Endothelial cell of umbilical vein (primary cell): ENCODE data around the gene VSX1.

ENCODE experiments used
- CTCF ChIP-seq, 2 donors: IDR thresholded peaks; 1 replicate in 1 of 2; 2 replicates in 1 of 2; pipeline ENCODE4 v1.5.1; 2011; ENCODE audit warnings: low read length in 2 of 2, mild to moderate bottlenecking in 2 of 2, moderate library complexity in 2 of 2, control low read depth in 1 of 2, inconsistent platforms in 1 of 2, low read depth in 1 of 2; ENCODE audit not compliant: insufficient read depth in 1 of 2; ENCODE audit errors: extremely low read depth in 1 of 2
- EZH2 ChIP-seq: IDR thresholded peaks from 2 replicates; pipeline ENCODE4 v1.6.1; 2012; ENCODE audit warnings: borderline replicate concordance, low read depth, mild to moderate bottlenecking, moderate library complexity, low read length, inconsistent platforms; ENCODE audit not compliant: severe bottlenecking
- FOS ChIP-seq: IDR thresholded peaks from 2 replicates; pipeline ENCODE4 v1.6.1; 2011; ENCODE audit warnings: mild to moderate bottlenecking, low read length, moderate library complexity, borderline replicate concordance; ENCODE audit not compliant: insufficient read depth
- GATA2 ChIP-seq: IDR thresholded peaks from 2 replicates; pipeline ENCODE4 v1.7.0; 2011; ENCODE audit warnings: low read depth, mild to moderate bottlenecking, moderate library complexity, mixed read lengths, low read length; ENCODE audit not compliant: insufficient read length, insufficient read depth
- JUN ChIP-seq: IDR thresholded peaks from 2 replicates; pipeline ENCODE4 v1.6.1; 2011; ENCODE audit warnings: borderline replicate concordance, low read depth; ENCODE audit not compliant: insufficient read length, insufficient read depth
- MAX ChIP-seq: IDR thresholded peaks from 2 replicates; pipeline ENCODE4 v1.6.1; 2011; ENCODE audit not compliant: insufficient read depth, insufficient read length
- MYC ChIP-seq: IDR thresholded peaks from one replicate; pipeline ENCODE4 v1.6.1; 2011; ENCODE audit warnings: mild to moderate bottlenecking, low read depth, low read length
- POLR2A ChIP-seq: IDR thresholded peaks from 2 replicates; pipeline ENCODE4 v1.6.1; 2012; ENCODE audit warnings: low read depth, mild to moderate bottlenecking, control low read depth, low read length
- POLR2AphosphoS5 ChIP-seq: IDR thresholded peaks from 2 replicates; pipeline ENCODE4 v1.6.1; 2012; ENCODE audit warnings: low read depth, mild to moderate bottlenecking, control low read depth, low read length, moderate library complexity; ENCODE audit not compliant: insufficient read depth

- TF ChIP-seq CTCF (IDR thresholded peaks at IDR 0.05; ENCODE audit: extremely low read depth in 1 of 2, insufficient read depth in 1 of 2, low read depth in 1 of 2, low read length in 2 of 2): no peak
- no peak for TF ChIP-seq POLR2AphosphoS5
- no peak for TF ChIP-seq FOS
- no peak for TF ChIP-seq POLR2A
- no peak for TF ChIP-seq MAX
- TF ChIP-seq EZH2: no peak
- no peak for TF ChIP-seq JUN
- TF ChIP-seq MYC: no peak
- no peak for TF ChIP-seq GATA2
Observed at GRCh38 chr20:25053255-25054031, 28.5 kb downstream of the VSX1 start.
